ENCODE measurements around the gene DOP1B.
"Not testable (repeated sequence)": the region's sequence is repeated elsewhere in the genome, so short reads cannot be mapped to it uniquely, and the experiment has no call there.

Gene DOP1B

DNA sequence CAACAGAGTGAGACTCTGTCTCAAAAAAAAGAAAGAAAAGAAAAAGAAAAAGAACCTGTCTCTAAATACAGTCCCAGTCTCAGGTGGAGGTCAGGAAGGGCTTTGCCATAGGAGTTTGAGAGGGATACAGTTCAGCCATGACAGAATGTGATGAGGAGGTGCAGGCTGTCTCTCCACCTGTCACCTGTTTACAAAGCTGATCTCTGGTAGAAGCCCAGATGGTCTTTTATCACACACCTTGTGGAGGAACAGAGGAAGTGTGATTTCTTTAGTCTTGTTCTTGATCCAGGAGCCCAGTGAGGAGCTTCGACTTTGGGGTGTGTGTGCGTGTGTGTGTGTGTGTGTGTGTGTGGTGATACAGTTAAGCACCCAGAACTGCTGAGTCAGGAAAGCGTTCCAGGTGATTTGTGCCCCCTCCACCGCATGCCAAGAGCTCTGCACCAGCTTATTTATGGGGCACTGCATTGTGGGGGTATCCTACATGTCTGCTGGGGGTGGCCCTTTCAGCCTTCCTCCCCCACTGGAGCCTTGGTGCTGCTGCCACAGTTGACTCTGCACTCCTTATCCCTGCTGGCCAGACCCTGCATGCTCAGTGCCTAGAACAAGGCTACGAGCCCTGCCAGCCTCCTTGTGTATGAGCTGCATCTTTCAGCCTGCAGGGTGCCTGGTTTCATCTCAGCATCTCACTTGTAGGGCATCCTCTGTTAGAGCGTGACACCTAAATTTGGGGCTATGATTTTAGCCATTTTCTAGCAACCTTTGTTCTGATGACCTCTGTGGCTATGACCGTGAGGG lies 19.3 kb downstream of the DOP1B start:
- DNase-seq, result no peak

DNA sequence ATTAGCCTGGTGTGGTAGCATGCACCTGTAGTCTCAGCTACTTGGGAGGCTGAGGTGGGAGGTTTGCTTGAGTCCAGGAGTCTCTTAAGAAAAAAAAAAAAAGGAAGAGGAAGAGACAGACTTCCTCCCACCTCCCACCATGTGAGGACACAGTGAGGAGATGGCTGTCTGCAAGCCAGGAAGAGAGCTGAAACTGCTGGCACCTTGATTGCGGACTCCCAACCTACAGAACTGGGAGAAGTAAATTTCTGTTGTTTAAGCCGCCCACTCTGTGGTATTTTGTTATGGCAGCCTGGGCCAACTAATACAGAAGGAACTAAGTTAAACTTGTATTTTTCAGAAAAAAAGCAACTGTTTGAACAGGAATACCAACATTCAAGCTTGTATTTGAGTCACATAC lies 21.7 kb downstream of the DOP1B start:
- DNase-seq, result no peak

DNA sequence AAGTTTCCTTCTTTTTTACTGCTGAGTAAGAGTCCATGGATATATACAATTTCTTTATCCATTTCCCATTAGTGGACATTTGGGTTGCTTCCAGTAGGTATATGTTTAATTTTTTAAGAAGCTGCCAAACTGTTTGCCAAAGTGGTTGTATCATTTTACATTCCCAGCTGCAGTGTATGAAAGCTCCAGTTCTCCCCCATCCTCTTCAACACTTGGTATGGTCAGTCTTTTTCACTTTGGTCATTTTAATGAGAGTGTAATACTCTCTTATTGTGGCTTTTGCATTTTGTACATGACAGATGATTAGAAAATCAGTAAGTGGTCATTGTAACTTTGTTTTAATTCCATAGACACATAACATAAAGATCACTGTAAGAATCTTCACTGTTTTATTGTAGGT lies 22.5 kb downstream of the DOP1B start:
- no peak for DNase-seq

DNA sequence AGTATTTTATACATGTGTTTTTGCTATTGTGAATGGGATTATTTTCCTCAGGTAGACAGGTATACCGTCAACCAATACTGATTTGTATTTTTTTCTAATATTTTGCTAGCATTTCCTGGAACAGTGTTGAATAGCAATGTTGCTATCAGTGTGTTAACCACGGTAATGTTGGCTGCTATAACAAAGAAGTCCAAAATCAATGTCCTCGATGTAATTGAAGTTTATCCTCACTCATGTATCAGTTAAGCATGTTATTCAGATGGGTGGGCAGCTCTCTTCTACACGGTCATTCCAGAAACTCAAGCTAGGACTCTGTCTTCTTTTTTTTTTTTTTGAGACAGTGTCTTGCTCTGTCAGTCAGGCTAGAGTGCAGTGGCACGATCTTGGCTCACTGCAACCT lies 24.3 kb downstream of the DOP1B start:
- DNase-seq, result no peak

DNA sequence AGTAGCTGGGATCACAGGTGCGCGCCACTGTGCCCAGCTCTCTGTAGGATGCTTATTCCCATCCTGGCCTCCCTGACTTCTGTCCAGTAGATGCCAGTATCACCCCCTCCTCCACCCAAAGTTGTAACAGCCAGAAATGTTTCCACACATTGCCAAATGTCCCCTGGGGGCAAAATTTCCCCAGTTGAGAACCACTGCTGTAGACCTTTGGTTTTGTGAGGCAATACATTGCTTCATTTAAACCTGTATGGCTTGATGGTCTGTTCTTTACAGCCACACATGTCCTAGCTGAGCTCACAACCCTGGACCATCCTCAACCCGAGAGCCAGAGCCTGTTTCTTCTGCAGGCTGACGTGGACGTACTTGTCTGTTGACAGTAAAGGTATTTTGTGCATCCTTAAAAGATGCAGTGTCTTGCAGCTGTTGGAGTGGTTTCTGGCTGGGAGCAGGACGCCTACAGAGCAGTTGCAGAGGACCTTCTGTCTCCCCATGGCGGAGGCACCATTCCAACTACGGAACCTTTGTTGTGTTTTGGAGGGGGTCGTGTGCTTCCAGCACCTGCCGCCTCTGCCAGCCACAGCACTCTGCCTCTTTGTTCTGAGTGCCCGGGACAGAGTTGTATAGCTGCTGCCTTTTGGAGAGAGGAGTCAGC lies 26.6 kb downstream of the DOP1B start:
- no peak for DNase-seq

DNA sequence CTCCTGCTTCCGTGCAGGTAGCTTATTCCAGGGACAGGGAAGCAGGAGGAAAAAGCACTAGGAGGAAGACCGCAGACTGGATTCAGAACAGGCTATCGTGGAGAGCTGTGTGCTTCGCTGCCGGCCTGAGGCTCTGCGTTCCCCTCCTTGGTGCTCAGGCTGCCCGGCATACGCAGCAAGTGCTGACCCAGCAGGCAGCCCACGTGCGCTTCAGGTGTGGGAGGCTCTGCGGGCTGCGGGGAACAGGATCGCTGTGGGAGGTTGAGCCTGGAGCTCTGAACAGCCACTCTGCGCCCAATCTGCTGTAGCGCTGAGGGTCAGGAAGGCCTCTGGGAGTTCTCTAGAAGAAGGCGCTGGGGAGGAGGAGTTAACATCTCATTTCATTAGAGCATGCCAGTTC lies 27.9 kb downstream of the DOP1B start:
- DNase-seq, result no peak

DNA sequence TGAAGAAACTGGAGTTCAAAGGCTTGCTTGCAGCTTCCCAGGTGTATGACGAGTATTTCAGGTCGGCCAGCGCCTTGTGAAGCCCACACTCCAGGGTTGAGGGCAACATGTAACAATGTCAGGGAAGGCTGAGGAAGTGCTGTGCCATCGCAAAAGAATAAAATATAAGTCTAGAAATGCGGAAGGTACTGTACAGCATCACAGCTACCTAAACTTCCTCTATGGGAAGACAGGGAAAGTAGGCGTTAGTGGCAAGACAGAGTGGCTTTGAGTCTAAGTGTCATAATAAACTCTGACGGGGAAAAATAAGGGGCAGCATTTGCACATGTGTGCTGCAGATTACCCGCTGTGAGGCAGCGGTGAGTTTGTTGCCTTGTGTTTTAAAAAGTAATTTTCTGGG lies 28.9 kb downstream of the DOP1B start:
- no peak for DNase-seq

DNA sequence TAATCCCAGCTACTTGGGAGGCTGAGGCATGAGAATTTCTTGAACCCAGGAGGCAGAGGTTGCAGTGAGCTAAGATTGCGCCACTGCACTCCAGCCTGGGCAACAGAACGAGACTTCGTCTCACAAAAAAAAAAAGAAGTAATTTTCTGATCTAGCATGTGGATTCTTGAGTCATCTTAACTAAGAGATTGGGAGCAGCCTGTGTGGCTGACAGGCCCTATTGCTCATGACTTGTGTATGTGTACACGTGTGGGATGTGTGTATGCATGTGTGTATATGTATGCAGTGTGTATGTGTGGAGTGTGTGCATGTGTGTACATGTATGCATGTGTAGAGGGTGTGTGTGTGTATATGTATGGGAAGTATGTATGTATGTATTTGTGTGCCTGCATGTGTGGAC lies 29.5 kb downstream of the DOP1B start:
- DNase-seq, result no peak

DNA sequence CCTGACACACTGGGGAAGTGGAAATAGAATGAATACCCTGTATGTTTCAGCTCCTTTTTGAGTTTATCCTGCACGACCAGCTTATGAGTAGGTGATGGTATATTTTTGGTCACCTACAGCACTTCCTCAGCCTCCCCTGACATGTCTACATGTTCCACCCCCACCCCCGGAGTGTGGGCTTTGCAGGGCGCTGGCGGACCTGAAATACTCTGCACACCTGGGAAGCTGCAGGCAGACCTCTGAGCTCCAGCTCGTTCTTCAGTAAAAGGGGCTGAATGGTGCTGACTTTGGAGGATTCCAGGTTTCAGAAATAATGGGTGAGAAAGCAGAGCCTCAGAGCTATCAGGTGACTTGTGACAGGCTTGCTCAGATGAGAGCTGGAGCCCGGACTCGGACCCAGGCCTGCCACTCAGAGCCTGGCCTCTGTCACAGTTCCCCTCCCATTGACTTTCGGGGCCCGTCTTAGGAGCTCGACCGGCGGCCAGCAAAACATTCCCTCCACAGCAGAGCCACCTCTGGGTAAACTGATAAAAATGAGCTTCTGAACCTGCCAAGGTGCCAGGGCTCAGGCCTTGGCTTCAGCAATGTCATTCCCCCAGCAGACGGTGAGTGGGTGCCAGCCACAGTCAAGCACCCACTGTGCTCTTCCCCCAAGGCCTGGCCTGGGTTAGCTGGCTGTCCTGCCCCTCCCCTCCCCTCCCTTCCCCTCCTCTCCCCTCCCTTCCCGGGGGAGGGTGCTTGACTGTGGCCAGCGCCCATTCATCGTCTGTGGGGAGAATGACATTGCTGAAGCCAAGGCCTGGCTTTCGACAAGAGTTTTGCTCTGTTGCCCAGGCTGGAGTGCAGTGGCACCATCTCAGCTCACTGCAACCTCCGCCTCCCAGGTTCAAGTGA lies 30.1 kb downstream of the DOP1B start:
- DNase-seq, result no peak

DNA sequence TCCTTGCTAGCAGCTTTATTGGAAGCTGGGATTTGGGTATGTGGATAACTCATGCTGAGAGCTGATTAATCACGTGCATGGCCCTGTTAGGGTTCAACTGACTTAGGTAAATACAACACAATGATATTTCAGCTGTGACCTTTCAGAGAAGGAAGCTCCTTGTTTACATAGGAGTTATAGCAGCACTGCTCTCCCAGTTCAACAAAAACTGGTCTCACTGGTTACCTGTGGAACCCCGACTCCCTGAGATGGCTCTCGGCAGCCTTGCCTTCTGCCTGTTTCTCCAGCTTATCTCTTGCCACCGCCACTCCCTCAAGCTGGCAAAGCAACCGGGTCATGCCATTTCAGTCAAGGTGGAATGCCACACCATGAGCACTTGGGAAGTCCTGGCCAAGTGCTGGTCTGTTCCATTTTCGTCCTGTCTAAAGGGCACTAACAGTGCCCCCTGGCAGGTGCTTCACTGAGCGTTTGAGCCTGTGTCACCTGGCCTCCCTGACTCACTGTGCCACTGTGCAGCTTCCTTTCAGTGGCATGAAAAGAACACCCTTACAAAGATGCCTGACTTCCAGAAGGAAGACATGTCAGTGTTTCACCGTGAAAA lies 31.6 kb downstream of the DOP1B start:
- DNase-seq, result no peak

DNA sequence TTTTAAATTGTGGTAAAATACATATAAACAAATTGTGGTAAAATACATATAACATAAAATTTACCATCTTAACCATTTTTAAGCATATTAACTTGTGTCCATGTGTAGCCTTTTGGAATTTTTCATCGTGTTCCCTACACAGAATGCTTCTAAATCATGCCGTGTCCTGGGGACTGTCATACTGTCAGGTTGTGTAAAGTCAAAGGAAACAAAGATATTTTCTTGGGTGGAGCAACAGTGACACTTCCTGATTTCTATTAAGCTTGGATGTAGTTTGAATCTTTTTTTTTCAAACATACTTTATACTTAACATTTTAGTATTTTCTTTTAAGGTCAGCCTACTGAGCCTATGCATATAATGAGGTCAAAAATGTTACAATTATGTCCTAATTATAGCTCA lies 32.3 kb downstream of the DOP1B start:
- DNase-seq, result no peak

DNA sequence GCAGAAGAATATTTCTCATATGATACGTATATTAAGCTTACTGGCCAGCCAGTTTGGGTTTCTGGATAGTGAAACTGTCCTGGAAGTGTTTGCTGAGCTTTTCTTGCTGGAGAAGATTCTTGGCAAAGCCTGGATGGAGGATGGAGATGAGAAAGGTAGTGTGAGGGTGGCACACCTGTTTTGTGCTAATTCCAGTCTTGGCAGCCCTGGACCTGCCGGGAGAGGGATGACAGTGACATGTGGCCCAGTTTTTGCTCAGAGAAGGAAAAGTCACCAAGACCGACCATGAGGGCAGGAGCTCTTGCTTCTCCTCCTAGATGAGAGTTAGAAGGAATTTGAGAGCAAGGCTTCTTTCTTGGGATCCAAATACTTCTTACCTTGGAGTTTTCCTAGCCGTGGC lies 34.1 kb downstream of the DOP1B start:
- DNase-seq, result no peak

DNA sequence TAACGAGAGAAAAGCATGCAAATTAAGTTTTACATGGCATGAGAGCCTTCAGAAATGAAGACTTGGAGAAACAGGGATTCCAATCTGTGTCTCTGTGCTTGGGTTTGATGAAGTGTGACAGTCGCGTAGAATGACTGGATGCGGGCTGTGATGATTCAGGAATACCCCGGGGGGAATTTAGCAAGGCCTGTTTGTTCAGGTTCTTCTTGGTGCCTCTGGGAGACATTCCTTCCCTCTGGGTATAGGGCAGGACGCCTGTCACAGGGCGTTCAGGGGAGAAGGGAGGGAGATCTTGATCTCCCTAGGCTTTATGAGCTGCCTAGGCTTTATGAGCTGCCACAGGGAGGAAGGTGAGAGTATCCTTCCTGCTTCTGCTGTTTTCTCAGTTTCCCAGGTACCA lies 36.6 kb downstream of the DOP1B start:
- DNase-seq, result peak; percentile 70

DNA sequence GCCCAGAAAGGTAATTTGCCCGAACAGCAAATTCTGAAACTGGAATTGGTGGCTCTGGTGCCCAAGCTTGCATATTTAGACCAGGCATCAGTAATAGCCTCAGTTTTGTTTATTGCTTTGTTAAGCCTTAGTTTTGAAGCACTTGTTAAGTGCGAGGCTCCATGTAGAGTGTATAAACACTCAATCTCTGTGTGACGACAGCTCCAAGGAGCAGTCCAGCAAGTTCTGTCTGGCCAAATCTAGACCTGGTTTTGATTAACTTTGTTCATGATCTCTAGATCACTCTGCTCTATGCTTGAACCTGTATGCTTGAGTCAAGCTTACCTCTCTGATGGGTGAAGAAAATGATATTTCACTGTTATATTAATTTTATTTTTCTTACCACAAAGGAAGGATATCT lies 37.4 kb downstream of the DOP1B start:
- no peak for DNase-seq

DNA sequence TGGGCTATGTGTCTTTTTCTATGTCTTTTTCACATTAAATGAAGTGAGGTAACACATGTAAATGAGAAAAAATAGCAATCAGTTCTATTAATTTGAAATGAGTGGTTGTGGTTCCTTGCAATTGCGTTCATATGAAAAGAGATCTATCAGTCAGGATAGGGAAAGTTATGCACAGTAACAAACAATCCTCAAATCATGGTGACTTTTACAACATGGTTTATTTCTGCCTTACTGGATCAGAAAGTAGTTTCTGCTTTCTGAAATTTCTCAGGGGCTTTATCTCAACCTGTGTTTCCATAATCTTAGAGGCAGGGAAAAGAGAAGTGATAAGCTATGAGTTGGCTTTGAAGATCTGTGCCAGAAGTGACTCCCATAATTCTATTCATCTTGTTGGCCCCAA lies 39.0 kb downstream of the DOP1B start:
- DNase-seq, result no peak

DNA sequence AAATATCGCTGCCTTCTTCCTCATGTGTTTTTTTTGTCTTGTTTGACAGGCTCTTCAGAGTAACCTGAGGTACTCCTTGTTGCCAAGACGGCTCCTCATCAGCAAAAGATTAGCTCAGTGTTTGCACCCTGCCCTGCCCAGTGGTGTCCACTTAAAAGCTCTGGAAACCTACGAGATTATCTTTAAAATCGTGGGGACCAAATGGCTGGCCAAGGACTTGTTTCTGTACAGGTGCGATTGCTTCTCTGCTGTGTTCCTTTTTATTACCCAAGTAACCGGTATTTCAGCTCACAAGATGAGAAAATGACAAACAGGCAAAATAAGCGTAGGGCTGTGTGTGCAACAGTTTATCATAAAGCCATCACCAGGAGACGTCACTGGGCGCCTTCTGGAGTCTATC lies 42.4 kb downstream of the DOP1B start:
- no peak for DNase-seq

DNA sequence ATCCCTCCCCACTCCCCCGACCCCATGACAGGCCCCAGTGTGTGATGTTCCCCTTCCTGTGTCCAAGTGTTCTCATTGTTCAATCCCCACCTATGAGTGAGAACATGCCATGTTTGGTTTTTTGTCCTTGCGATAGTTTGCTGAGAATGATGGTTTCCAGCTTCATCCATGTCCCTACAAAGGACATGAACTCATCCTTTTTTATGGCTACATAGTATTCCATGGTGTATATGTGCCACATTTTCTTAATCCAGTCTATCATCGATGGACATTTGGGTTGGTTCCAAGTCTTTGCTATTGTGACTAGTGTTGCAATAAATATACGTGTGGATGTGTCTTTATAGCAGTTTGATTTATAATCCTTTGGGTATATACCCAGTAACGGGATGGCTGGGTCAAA lies 43.0 kb downstream of the DOP1B start:
- not testable (repeated sequence) for DNase-seq

DNA sequence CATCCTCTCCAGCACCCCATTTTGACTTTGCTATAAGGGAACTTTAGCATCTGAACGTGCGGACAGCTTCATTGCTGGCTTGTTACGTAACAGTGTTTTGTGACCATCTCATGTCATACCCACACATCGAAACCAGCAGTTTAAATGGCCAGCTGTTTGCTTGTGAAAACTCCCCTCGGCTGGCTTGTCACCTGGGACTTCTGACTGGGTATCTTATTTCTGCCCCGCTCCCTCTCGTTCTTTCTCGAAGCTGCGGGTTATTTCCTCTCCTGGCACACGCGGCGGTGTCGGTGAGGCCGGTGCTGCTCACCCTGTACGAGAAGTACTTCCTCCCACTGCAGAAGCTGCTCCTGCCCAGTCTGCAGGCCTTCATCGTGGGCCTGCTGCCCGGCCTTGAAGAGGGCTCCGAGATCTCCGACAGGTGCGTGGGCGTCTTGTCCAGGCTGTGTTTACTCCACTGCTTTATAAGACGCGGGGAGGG lies 43.5 kb downstream of the DOP1B start:
- no peak for DNase-seq

DNA sequence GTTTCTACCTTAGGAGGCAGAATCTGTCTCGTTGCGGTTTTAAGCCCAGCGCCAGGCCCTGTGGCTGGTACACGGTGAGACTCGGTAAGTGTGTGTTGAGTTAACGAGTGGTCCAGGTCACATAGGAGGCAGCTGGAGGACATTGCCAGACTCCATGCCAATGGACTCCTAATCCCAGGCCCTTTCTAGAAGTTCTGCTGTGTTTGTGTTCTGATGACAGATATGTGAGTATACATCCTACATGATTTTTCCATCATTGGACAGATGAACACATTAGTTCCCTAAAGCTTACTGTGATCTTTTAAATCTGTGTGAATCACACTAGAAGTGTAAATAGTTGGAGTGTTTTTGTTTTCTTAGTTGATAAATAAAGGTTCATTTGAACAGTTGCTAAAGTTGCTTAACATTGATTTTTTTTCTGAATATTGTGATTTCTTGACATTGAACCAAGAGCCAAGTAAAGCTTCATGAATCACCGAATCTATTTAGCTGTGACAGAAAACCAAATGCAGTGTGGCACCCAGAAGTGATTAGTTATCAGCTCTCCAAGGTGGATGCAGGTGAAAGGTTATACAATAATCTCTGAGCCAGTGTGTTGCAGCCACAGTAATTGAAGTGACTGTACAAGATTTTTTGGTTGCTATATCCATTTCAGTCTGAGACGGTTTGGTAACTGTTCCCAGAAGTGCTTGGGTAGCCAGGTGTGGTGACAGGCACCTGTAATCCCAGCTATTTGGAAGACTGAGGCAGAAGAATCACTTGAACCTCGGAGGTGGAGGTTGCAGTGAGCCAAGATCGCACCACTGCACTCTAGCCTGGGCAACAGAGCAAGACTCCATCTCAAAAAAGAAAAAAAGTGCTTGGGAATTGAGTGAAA lies 46.3 kb downstream of the DOP1B start:
- DNase-seq, result peak; percentile 33

DNA sequence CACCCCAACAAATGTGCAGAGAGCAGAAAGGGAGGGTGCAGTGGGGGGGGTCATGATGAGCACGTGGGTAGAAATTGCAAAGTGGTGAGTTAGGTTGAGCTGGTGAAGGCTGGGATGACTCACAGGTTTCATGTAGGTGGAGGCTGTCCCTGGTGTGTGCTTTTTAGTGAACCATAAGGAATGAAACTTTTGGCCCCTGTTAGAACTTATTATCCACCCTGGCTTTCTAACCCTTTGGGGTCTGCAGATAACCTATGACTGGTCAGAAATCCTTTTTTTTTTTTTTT lies 46.9 kb downstream of the DOP1B start:
- peak; percentile 87 for DNase-seq

DNA sequence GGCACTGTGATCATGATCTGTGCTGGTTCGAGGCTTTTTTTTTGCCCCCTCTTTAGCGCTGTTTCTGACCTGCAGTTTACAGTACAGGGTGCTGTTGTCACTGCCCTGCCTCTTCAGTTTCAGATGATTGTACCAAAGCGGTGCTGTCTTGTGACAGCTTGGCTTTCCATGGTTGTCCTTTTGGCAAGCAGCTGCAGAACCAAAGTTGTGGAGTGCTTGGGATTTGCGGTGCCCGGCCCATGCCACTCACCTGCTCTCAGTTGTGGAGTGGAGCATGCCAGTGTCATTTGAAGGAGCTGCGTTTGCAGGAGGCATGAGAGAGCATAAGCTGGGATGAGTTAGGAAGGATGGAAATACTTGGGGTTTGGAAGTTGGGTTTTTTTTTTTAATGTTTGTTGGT lies 48.4 kb downstream of the DOP1B start:
- no peak for DNase-seq

DNA sequence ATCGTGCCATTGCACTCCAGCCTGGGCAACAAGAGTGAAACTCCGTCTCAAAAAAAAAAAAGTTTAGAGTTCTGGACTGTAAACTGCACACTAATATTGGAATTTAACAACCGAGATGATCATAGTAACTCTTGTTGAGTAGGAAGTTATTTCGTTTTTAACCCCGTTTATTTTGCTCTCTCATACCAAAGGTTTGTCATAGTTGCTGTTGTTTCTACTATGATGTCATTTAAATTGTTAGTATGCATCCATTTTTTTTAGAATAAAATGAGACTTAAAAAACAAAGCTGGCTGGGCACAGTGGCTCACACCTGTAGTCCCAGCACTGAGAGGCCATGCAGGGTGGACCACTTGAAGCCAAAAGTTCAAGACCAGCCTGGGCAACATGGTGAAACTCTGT lies 49.3 kb downstream of the DOP1B start:
- DNase-seq, result peak; percentile 57

Data from fibroblast of skin of back (primary cell).